H1 (cell line): Measurements from ENCODE around the gene APP. TPM values are rescaled to one million over a fixed set of nuclear protein-coding genes. Genes with fewer than 3 reads are reported as not detected.

Experiments used
- CTCF ChIA-PET: fragments of 300-600 bp; sonication (Branson Sonifier 250); formaldehyde crosslinking; loops from one replicate; lab custom pipeline; 2021; ENCODE audit not compliant: partially characterized antibody; lab: Charles Lee
- POLR2A ChIA-PET: fragments of 300-600 bp; sonication (Branson Sonifier 250); formaldehyde crosslinking; loops from one replicate; lab custom pipeline; 2021; ENCODE audit warnings: inconsistent platforms; ENCODE audit not compliant: partially characterized antibody; lab: Charles Lee
- DNase-seq, 2 experiments: peaks; one replicate each; pipeline versions ENCODE4 v3.0.0 to v3.0.0-alpha.2; 2010 to 2022; ENCODE audit warnings: low spot score in 2 of 2, low read depth in 1 of 2, mixed read lengths in 1 of 2
- FAIRE-seq: peaks from 2 replicates; lab custom pipeline; 2011; peaks lifted over from hg19 to GRCh38; lab: Jason Lieb, UNC
- H2AFZ ChIP-seq: 2 replicates; pipeline ENCODE4 v1.8.1; 2012; ENCODE audit warnings: low read length, inconsistent platforms
- H2AK5ac ChIP-seq: 2 replicates; pipeline ENCODE4 v1.6.1; 2013; ENCODE audit warnings: low read depth, low read length
- H2BK120ac ChIP-seq: replicated peaks from 2 replicates; pipeline ENCODE3; 2013; ENCODE audit warnings: low read depth, low read length, inconsistent platforms
- H2BK12ac ChIP-seq: 2 replicates; pipeline ENCODE4 v1.6.1; 2013; ENCODE audit warnings: low read depth, low read length
- H2BK15ac ChIP-seq: 2 replicates; pipeline ENCODE4 v1.6.1; 2013; ENCODE audit warnings: low read length
- H2BK20ac ChIP-seq: 2 replicates; pipeline ENCODE4 v1.6.1; 2013; ENCODE audit warnings: low read length
- H2BK5ac ChIP-seq: 2 replicates; pipeline ENCODE4 v1.6.1; 2013; ENCODE audit warnings: low read depth, low read length
- H3K14ac ChIP-seq: 2 replicates; pipeline ENCODE4 v1.6.1; 2013; ENCODE audit warnings: inconsistent platforms; ENCODE audit not compliant: insufficient read length
- H3K18ac ChIP-seq: 2 replicates; pipeline ENCODE4 v1.6.1; 2013; ENCODE audit warnings: low read length; ENCODE audit errors: extremely low read depth
- H3K23ac ChIP-seq: 2 replicates; pipeline ENCODE4 v1.6.1; 2013; ENCODE audit warnings: inconsistent platforms; ENCODE audit not compliant: insufficient read length
- H3K23me2 ChIP-seq: 2 replicates; pipeline ENCODE4 v1.6.1; 2013; ENCODE audit warnings: low read depth, low read length
- H3K27ac ChIP-seq: 2 replicates; pipeline ENCODE4 v1.6.1; 2011; ENCODE audit warnings: low read depth, low read length, inconsistent platforms
- H3K27me3 ChIP-seq, 4 experiments: replicated peaks in 1 of 4; 1 replicate in 1 of 4; 2 replicates in 3 of 4; pipeline versions ENCODE4 v1.6.1 to v1.8.1; 2011 to 2013; ENCODE audit warnings: low read length in 3 of 4, mild to moderate bottlenecking in 3 of 4, inconsistent platforms in 2 of 4, mixed read lengths in 2 of 4, moderate library complexity in 1 of 4; ENCODE audit not compliant: control insufficient read depth in 3 of 4, insufficient read depth in 3 of 4; ENCODE audit errors: extremely low read depth in 1 of 4
- H3K36me3 ChIP-seq, 4 experiments: 2 replicates each; pipeline versions ENCODE4 v1.6.1 to v1.8.1; 2011 to 2013; ENCODE audit warnings: mild to moderate bottlenecking in 4 of 4, low read length in 3 of 4, moderate library complexity in 2 of 4, control low read depth in 1 of 4, inconsistent platforms in 1 of 4; ENCODE audit not compliant: insufficient read depth in 4 of 4, control insufficient read depth in 2 of 4
- H3K4ac ChIP-seq: replicated peaks from 2 replicates; pipeline ENCODE3; 2013; ENCODE audit warnings: low read length, low read depth, mixed read lengths, inconsistent platforms; ENCODE audit not compliant: insufficient read length
- H3K4me1 ChIP-seq, 4 experiments: replicated peaks in 1 of 4; 1 replicate in 1 of 4; 2 replicates in 3 of 4; pipeline versions ENCODE4 v1.6.1 to v1.8.1; 2011 to 2013; ENCODE audit warnings: low read length in 3 of 4, inconsistent platforms in 2 of 4, mixed read lengths in 1 of 4; ENCODE audit not compliant: insufficient read depth in 4 of 4, control insufficient read depth in 3 of 4
- H3K4me2 ChIP-seq, 2 experiments: 2 replicates each; pipeline versions ENCODE4 v1.6.1 to v1.8.1; 2011 to 2013; ENCODE audit warnings: low read depth in 2 of 2, low read length in 2 of 2, control low read depth in 1 of 2, inconsistent platforms in 1 of 2, mild to moderate bottlenecking in 1 of 2; ENCODE audit not compliant: insufficient read depth in 1 of 2
- H3K4me3 ChIP-seq, 4 experiments: fragments of 200-600, 300-600 bp in 1 of 4; sonication (generic), shearing (Covaris generic), sonication (Bioruptor Twin) in 1 of 4; 2 replicates each; pipeline versions ENCODE4 v1.5.1 to v1.8.1; 2011 to 2016; ENCODE audit warnings: low read length in 4 of 4, low read depth in 3 of 4, control low read depth in 2 of 4, inconsistent platforms in 2 of 4, mild to moderate bottlenecking in 2 of 4, mixed read lengths in 1 of 4, moderate library complexity in 1 of 4; ENCODE audit not compliant: insufficient read depth in 2 of 4; ENCODE audit errors: extremely low read depth in 1 of 4
- H3K56ac ChIP-seq: replicated peaks from 2 replicates; pipeline ENCODE3; 2013; ENCODE audit warnings: low read depth, mild to moderate bottlenecking, mixed read lengths, low read length, inconsistent platforms; ENCODE audit not compliant: insufficient read length
- H3K79me1 ChIP-seq: 2 replicates; pipeline ENCODE4 v1.6.1; 2013; ENCODE audit warnings: low read depth, low read length, control low read depth
- H3K79me2 ChIP-seq, 2 experiments: 2 replicates each; pipeline versions ENCODE4 v1.6.1 to v1.8.1; 2012 to 2013; ENCODE audit warnings: low read length in 2 of 2, mild to moderate bottlenecking in 2 of 2, inconsistent platforms in 1 of 2; ENCODE audit not compliant: insufficient read depth in 2 of 2, control insufficient read depth in 1 of 2
- H3K9ac ChIP-seq, 4 experiments: replicated peaks in 1 of 4; 1 replicate in 1 of 4; 2 replicates in 3 of 4; pipeline versions ENCODE4 v1.6.1 to v1.8.1; 2011 to 2013; ENCODE audit warnings: low read depth in 3 of 4, low read length in 3 of 4, control low read depth in 2 of 4, mild to moderate bottlenecking in 2 of 4, moderate library complexity in 2 of 4, inconsistent platforms in 1 of 4; ENCODE audit errors: extremely low read depth in 1 of 4
- H3K9me3 ChIP-seq, 2 experiments: 2 replicates each; pipeline versions ENCODE4 v1.6.1 to v1.8.1; 2012 to 2013; ENCODE audit warnings: mild to moderate bottlenecking in 2 of 2, moderate library complexity in 2 of 2, control low read depth in 1 of 2, inconsistent platforms in 1 of 2, low read depth in 1 of 2, low read length in 1 of 2, mixed read lengths in 1 of 2; ENCODE audit not compliant: insufficient read depth in 2 of 2
- H4K20me1 ChIP-seq, 2 experiments: replicated peaks in 1 of 2; 2 replicates each; pipeline versions ENCODE3 to v1.8.1; 2011 to 2013; ENCODE audit warnings: inconsistent platforms in 2 of 2, low read length in 2 of 2, mild to moderate bottlenecking in 1 of 2; ENCODE audit not compliant: insufficient read depth in 2 of 2, control insufficient read depth in 1 of 2
- H4K5ac ChIP-seq: 2 replicates; pipeline ENCODE4 v1.6.1; 2013; ENCODE audit warnings: low read length, low read depth, mixed read lengths, inconsistent platforms; ENCODE audit not compliant: insufficient read length
- H4K8ac ChIP-seq: 2 replicates; pipeline ENCODE4 v1.8.0; 2013; ENCODE audit warnings: mild to moderate bottlenecking, moderate library complexity, low read length, inconsistent platforms; ENCODE audit not compliant: insufficient read depth; ENCODE audit errors: extremely low read depth
- H4K91ac ChIP-seq: replicated peaks from 2 replicates; pipeline ENCODE3; 2013; ENCODE audit warnings: low read length, mixed read lengths, inconsistent platforms; ENCODE audit not compliant: insufficient read length
- CBX8 ChIP-seq: fragments of 300-800, 300-1000 bp; sonication (generic); IDR thresholded peaks from 2 replicates; pipeline ENCODE4 v1.7.1; 2016; ENCODE audit warnings: low read depth, low read length, borderline replicate concordance
- JUND ChIP-seq: IDR thresholded peaks from 2 replicates; pipeline ENCODE4 v1.6.1; 2011; ENCODE audit warnings: mild to moderate bottlenecking, improper control_type of control experiment, low read length
- PHF8 ChIP-seq: fragments of 200-600 bp; sonication (generic); conservative IDR thresholded peaks from 2 replicates; pipeline ENCODE4 v1.7.1; 2012; ENCODE audit warnings: low read depth, mild to moderate bottlenecking, inconsistent platforms, low read length, moderate library complexity
- ZNF274 ChIP-seq: IDR thresholded peaks from 2 replicates; pipeline ENCODE4 v1.7.0; 2012; ENCODE audit warnings: low read length, borderline replicate concordance; ENCODE audit errors: extremely low read depth
- WGBS, 2 experiments: shearing (Covaris generic) in 1 of 2; methylation state at CpG; one replicate each; pipeline versions ENCODE4 v1.1.6 to v1.1.7; 2013 to 2015; ENCODE audit warnings: low lambda C conversion rate in 2 of 2, mixed read lengths in 2 of 2, inconsistent platforms in 1 of 2, low coverage in 1 of 2, missing lambda C conversion rate in 1 of 2; ENCODE audit not compliant: insufficient replicate concordance in 2 of 2, insufficient coverage in 1 of 2, insufficient read length in 1 of 2; ENCODE audit errors: extremely low coverage in 1 of 2, missing lambda C conversion rate in 1 of 2; 5-methylcytosine and 5-hydroxymethylcytosine counted together
- polyA plus RNA-seq, 7 experiments: library from polyadenylated mRNA; depleted of rRNA in 3 of 7; stranded (reverse) in 5 of 7; unstranded in 2 of 7; fragments of >200 nt in 5 of 7; fragments of 200-250 nt in 2 of 7; gene quantifications; 1 replicate in 5 of 7; 2 replicates in 1 of 7; 4 replicates in 1 of 7; pipeline versions ENCODE4 v1.2.1 to v1.2.3, GENCODE V29; 2011 to 2013; ENCODE audit warnings: missing spikeins in 2 of 7, mixed read lengths in 2 of 7
- total RNA-seq: library from RNA; stranded (reverse); fragmentation: NEBNext Ultra II Directional; extraction: Animal tissue kit (Norgen Biotek cat#: 25700); gene quantifications from 2 replicates; pipeline ENCODE4 v1.2.1, GENCODE V29; 2021

The APP gene
- total and polyA plus RNA-seq, 2 of the 8 experiments (the other 6 are each of a cell fraction or from before 2014, with no cell fraction given) = 375 to 551 TPM

DNA sequence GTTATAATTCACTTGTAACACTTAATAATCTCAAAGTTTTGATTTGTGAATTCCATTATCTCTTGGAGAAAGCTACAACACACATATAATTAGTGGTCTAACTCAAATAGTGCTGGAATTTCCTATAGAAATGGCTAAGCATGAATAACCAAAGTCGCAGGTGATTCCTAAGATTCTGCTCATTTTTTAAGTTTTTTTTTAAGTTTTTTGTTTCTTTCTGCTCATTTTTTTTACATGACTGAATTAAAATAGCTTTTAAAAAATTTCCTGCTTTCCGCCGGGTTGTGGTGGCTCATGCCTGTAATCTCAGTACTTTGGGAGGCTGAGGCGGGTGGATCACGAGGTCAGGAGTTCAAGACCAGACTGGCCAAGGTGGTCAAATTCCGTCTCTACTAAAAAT, 90.4 kb downstream of the APP start:
- Histone ChIP-seq H3K23me2 (no peaks in the 10 kb centered on the region), H3K4me2 (no peak overlapping the region), H2BK12ac (0 out of 2 replicates have a peak overlapping the region, but pooled peaks have one; percentile 55), H2BK5ac (peak overlapping the region; percentile 84), H3K36me3 (no peaks in the 10 kb centered on the region; a peak in 1 of 8 replicates), H3K14ac (no peak overlapping the region), H2BK120ac (no peak overlapping the region), H3K4ac (no peak overlapping the region), H3K9me3 (no peaks in the 10 kb centered on the region), H3K79me2 (peaks cover 0 to 82% of the 10 kb centered on the region in 2 experiments; a peak in 3 of 4 replicates), H3K18ac (no peak overlapping the region), H4K91ac (no peak overlapping the region), H3K27ac (no peak overlapping the region), H2BK20ac (no peak overlapping the region), H2BK15ac (no peak overlapping the region), H3K9ac (no peak overlapping the region), H4K20me1 (no peaks in the 10 kb centered on the region), H4K5ac (no peak overlapping the region), H3K4me3 (no peak overlapping the region), H3K79me1 (no peaks in the 10 kb centered on the region; the same call in 1 of the 2 replicates), H3K27me3 (no peaks in the 10 kb centered on the region), H2AK5ac (no peak overlapping the region), H2AFZ (no peak overlapping the region), H3K56ac (no peak overlapping the region), H4K8ac (no peak overlapping the region), H3K23ac (no peak overlapping the region), H3K4me1 (peaks cover 0 to 20% (median 8%) of the 10 kb centered on the region in 4 experiments; a peak in 3 of 7 replicates)
- TF ChIP-seq PHF8 (no peak), CBX8 (no peak), ZNF274 (no peak), JUND (no peak)
- 85% methylated on average over 6 of the region's 6 CpGs; no CpG with 5 or more reads in 1 of the 2 experiments for WGBS, 2 experiments
- FAIRE-seq = no peak
- ChIA-PET POLR2A (interaction anchor here (0.7 kb wide), 1 partner anchor 510 kb away, joined by 3 read pairs; no protein-coding TSS in a partner anchor), CTCF (interaction anchor here (0.7 to 2.4 kb wide), 5 partner anchors 8 to 91 kb away, joined by 3 to 7 read pairs (median 3); no protein-coding TSS in a partner anchor)
- DNase-seq = no peak
